Stimulated activated CD4-positive, alpha-beta T cell treated with anti-CD3 and anti-CD28 coated beads, Interleukin-15, amount 100 ng/mL, for 24 hours (primary cell): ENCODE measurements around the gene C2orf81.
"Not testable (repeated sequence)": the region's sequence is repeated elsewhere in the genome, so short reads cannot be mapped to it uniquely, and the experiment has no call there.

Source experiments
- DNase-seq: peaks from one replicate; pipeline ENCODE4 v3.0.0-alpha.2; 2020

C2orf81 gene

GRCh38 chr2:74442483-74443297 lies 21.3 kb upstream of the C2orf81 start:
- not testable (repeated sequence) for DNase-seq

GRCh38 chr2:74441690-74442482 lies 20.5 kb upstream of the C2orf81 start, which contains the start of gene RTKN:
RTKN (minus strand) TSS chr2:74441937; CDS start chr2:74441816, 121 bp downstream.
- peak; percentile 51 for DNase-seq

GRCh38 chr2:74441170-74441689 lies 19.8 kb upstream of the C2orf81 start:
- no peak for DNase-seq

GRCh38 chr2:74440378-74441169 lies 19.2 kb upstream of the C2orf81 start:
- peak; percentile 76 for DNase-seq

- no peak for DNase-seq
Observed at GRCh38 chr2:74439803-74440377, 18.5 kb upstream of the C2orf81 start.

- no peak for DNase-seq
Observed at GRCh38 chr2:74439373-74439772, 18.0 kb upstream of the C2orf81 start.

- no peak for DNase-seq
Observed at GRCh38 chr2:74438248-74438647, 16.8 kb upstream of the C2orf81 start.

- DNase-seq, result no peak
Observed at GRCh38 chr2:74436848-74437695, 15.7 kb upstream of the C2orf81 start.

- DNase-seq, result no peak
Observed at GRCh38 chr2:74436111-74436805, 14.8 kb upstream of the C2orf81 start.

GRCh38 chr2:74430502-74430901 lies 9.1 kb upstream of the C2orf81 start:
- no peak for DNase-seq

GRCh38 chr2:74429487-74430451 lies 8.3 kb upstream of the C2orf81 start:
- DNase-seq, result no peak

GRCh38 chr2:74428675-74429074 lies 7.3 kb upstream of the C2orf81 start:
- DNase-seq, result no peak

GRCh38 chr2:74427551-74427950 lies 6.1 kb upstream of the C2orf81 start:
- no peak for DNase-seq

GRCh38 chr2:74426181-74426758 lies 4.9 kb upstream of the C2orf81 start:
- no peak for DNase-seq

GRCh38 chr2:74425523-74425922 lies 4.1 kb upstream of the C2orf81 start:
- DNase-seq, result no peak

- DNase-seq, result no peak
Observed at GRCh38 chr2:74424995-74425406, 3.6 kb upstream of the C2orf81 start.

GRCh38 chr2:74424139-74424992 lies 2.9 kb upstream of the C2orf81 start:
- DNase-seq, result no peak
